ENCODE results near the gene SF3A1.
A peak's percentile ranks its signal among the peaks of the same experiment; 100 is the strongest.
"Not testable (repeated sequence)": the region's sequence is repeated elsewhere in the genome, so short reads cannot be mapped to it uniquely, and the experiment has no call there.

Gene SF3A1
- 141 to 161 reads per million in 2 donors for total RNA-seq

- DNase-seq: peak; percentile 81
Measured at GRCh38 chr22:30356449-30357235, at the start of gene SF3A1, which contains the start of gene CCDC157. SF3A1 (minus strand) TSS chr22:30356894; CDS start chr22:30356792, 102 bp downstream. CCDC157 (plus strand) TSS chr22:30357007; CDS start chr22:30366001, 8,994 bp downstream.

- DNase-seq: no peak
Measured at GRCh38 chr22:30406400-30406799, 49.7 kb upstream of the SF3A1 start.

GRCh38 chr22:30405731-30406130 lies 49.0 kb upstream of the SF3A1 start:
- DNase-seq: no peak

- no peak for DNase-seq
Measured at GRCh38 chr22:30404307-30404706, 47.6 kb upstream of the SF3A1 start.

GRCh38 chr22:30402766-30403104 lies 46.0 kb upstream of the SF3A1 start:
- DNase-seq: not testable (repeated sequence)

GRCh38 chr22:30402028-30402765 lies 45.5 kb upstream of the SF3A1 start:
- DNase-seq: no peak

GRCh38 chr22:30401024-30401423 lies 44.3 kb upstream of the SF3A1 start:
- DNase-seq: not testable (repeated sequence)

- no peak for DNase-seq
Measured at GRCh38 chr22:30400159-30400558, 43.5 kb upstream of the SF3A1 start.

GRCh38 chr22:30399718-30400117 lies 43.0 kb upstream of the SF3A1 start:
- no peak for DNase-seq

- DNase-seq: no peak
Measured at GRCh38 chr22:30398685-30399680, 42.3 kb upstream of the SF3A1 start.

- no peak for DNase-seq
Measured at GRCh38 chr22:30397656-30398635, 41.3 kb upstream of the SF3A1 start.

GRCh38 chr22:30396871-30397655 lies 40.4 kb upstream of the SF3A1 start, which contains the start of gene SEC14L2:
SEC14L2 (plus strand) TSS chr22:30397018; CDS start chr22:30397117, 99 bp downstream.
- peak; percentile 51 for DNase-seq

GRCh38 chr22:30393885-30394284 lies 37.2 kb upstream of the SF3A1 start:
- DNase-seq: no peak

- no peak for DNase-seq
Measured at GRCh38 chr22:30393322-30393680, 36.6 kb upstream of the SF3A1 start.

- DNase-seq: no peak
Measured at GRCh38 chr22:30392661-30393321, 36.1 kb upstream of the SF3A1 start.

- DNase-seq: peak; percentile 71
Measured at GRCh38 chr22:30390974-30391691, 34.4 kb upstream of the SF3A1 start.

GRCh38 chr22:30386960-30387827 lies 30.5 kb upstream of the SF3A1 start, which contains the start of gene RNF215:
RNF215 (minus strand) TSS chr22:30387411; CDS start chr22:30387313, 98 bp downstream.
- DNase-seq: peak; percentile 74

GRCh38 chr22:30386608-30386959 lies 29.9 kb upstream of the SF3A1 start:
- no peak for DNase-seq

All from T-helper 9 cell (primary cell).